ENCODE measurements around the gene TMC6. TPM values are rescaled to one million over a fixed set of nuclear protein-coding genes. Genes with fewer than 3 reads are reported as not detected.

Gene TMC6
- total RNA-seq, 1 donor from 2014 or later: 64.8 TPM

- Histone ChIP-seq H3K4me1 (peaks cover 11% of the 10 kb centered on the region), H3K9me3 (no peaks in the 10 kb centered on the region), H3K36me3 (peaks cover 0 to 6% of the 10 kb centered on the region in 2 donors)
Measured at GRCh38 chr17:78109489-78109761, 19.1 kb downstream of the TMC6 start.

GRCh38 chr17:78108726-78109488 lies 19.6 kb downstream of the TMC6 start:
- no peak for DNase-seq (ENCODE audit: extremely low spot score in 2 of 2)

More at GRCh38 chr17:78109489-78109761, 19.1 kb downstream of the TMC6 start:
- TF ChIP-seq POLR2A (IDR thresholded peaks at IDR 0.05) (no peak), POLR2AphosphoS5 (IDR thresholded peaks at IDR 0.05; ENCODE audit: insufficient read depth in 1 of 2, low read depth in 1 of 2) (no peak), CTCF (IDR thresholded peaks at IDR 0.05) (no peak)
- H3K27me3 ChIP-seq: no peaks in the 10 kb centered on the region
- intact Hi-C loops (cut with DNase I): no loop called here
- no peak overlapping the region for H3K4me3 ChIP-seq
- no peak overlapping the region for H3K27ac ChIP-seq
- DNase-seq (ENCODE audit: extremely low spot score in 2 of 2): no peak

GRCh38 chr17:78107976-78108725 lies 20.4 kb downstream of the TMC6 start:
- Histone ChIP-seq H3K4me3 (no peak overlapping the region), H3K9me3 (no peaks in the 10 kb centered on the region), H3K36me3 (peaks cover 0 to 14% of the 10 kb centered on the region in 2 donors), H3K27me3 (no peaks in the 10 kb centered on the region), H3K4me1 (peaks cover 9% of the 10 kb centered on the region), H3K27ac (no peak overlapping the region)
- no peak for DNase-seq (ENCODE audit: extremely low spot score in 2 of 2)
- no peak for TF ChIP-seq POLR2A (IDR thresholded peaks at IDR 0.05)
- TF ChIP-seq CTCF (IDR thresholded peaks at IDR 0.05): no peak
- TF ChIP-seq POLR2AphosphoS5 (IDR thresholded peaks at IDR 0.05; ENCODE audit: insufficient read depth in 1 of 2, low read depth in 1 of 2): no peak
- intact Hi-C loops (cut with DNase I): no loop called here

More at GRCh38 chr17:78108726-78109488, 19.6 kb downstream of the TMC6 start:
- Histone ChIP-seq H3K4me3 (no peak overlapping the region), H3K27me3 (no peaks in the 10 kb centered on the region), H3K36me3 (peaks cover 0 to 11% of the 10 kb centered on the region in 2 donors), H3K4me1 (peaks cover 10% of the 10 kb centered on the region), H3K9me3 (no peaks in the 10 kb centered on the region), H3K27ac (no peak overlapping the region)
- intact Hi-C loops (cut with DNase I): no loop called here
- TF ChIP-seq POLR2A (IDR thresholded peaks at IDR 0.05) (no peak), CTCF (IDR thresholded peaks at IDR 0.05) (no peak), POLR2AphosphoS5 (IDR thresholded peaks at IDR 0.05; ENCODE audit: insufficient read depth in 1 of 2, low read depth in 1 of 2) (no peak)

- Histone ChIP-seq H3K36me3 (peaks cover 0 to 17% of the 10 kb centered on the region in 2 donors), H3K4me3 (no peak overlapping the region), H3K27ac (no peak overlapping the region), H3K9me3 (no peaks in the 10 kb centered on the region), H3K4me1 (peaks cover 2% of the 10 kb centered on the region), H3K27me3 (no peaks in the 10 kb centered on the region)
- no peak for DNase-seq (ENCODE audit: extremely low spot score in 2 of 2)
- intact Hi-C loops (cut with DNase I): no loop called here
- no peak for TF ChIP-seq CTCF (IDR thresholded peaks at IDR 0.05)
- TF ChIP-seq POLR2AphosphoS5 (IDR thresholded peaks at IDR 0.05; ENCODE audit: insufficient read depth in 1 of 2, low read depth in 1 of 2): no peak
- no peak for TF ChIP-seq POLR2A (IDR thresholded peaks at IDR 0.05)
Measured at GRCh38 chr17:78107457-78107856, 21.1 kb downstream of the TMC6 start.

GRCh38 chr17:78106211-78106610 lies 22.3 kb downstream of the TMC6 start:
- Histone ChIP-seq H3K4me1 (no peaks in the 10 kb centered on the region), H3K27me3 (no peaks in the 10 kb centered on the region), H3K27ac (no peak overlapping the region), H3K36me3 (peaks cover 0 to 23% of the 10 kb centered on the region in 2 donors), H3K4me3 (no peak overlapping the region), H3K9me3 (no peaks in the 10 kb centered on the region)
- intact Hi-C loops (cut with DNase I): no loop called here
- TF ChIP-seq POLR2AphosphoS5 (IDR thresholded peaks at IDR 0.05; ENCODE audit: insufficient read depth in 1 of 2, low read depth in 1 of 2) (no peak), CTCF (IDR thresholded peaks at IDR 0.05) (no peak), POLR2A (IDR thresholded peaks at IDR 0.05) (no peak)
- no peak for DNase-seq (ENCODE audit: extremely low spot score in 2 of 2)

Measured in vagina (tissue), 2 donors.